HG02623 (cell line): ENCODE measurements around the gene PCCA.
"Not testable (repeated sequence)": the region's sequence is repeated elsewhere in the genome, so short reads cannot be mapped to it uniquely, and the experiment has no call there.

Experiments
- ATAC-seq: cut with Tn5 transposase; IDR thresholded peaks from one replicate; pipeline ENCODE4 v1.9.1; 2021; ENCODE audit warnings: moderate library complexity; ENCODE audit not compliant: unreplicated experiment

The PCCA gene, protein sequence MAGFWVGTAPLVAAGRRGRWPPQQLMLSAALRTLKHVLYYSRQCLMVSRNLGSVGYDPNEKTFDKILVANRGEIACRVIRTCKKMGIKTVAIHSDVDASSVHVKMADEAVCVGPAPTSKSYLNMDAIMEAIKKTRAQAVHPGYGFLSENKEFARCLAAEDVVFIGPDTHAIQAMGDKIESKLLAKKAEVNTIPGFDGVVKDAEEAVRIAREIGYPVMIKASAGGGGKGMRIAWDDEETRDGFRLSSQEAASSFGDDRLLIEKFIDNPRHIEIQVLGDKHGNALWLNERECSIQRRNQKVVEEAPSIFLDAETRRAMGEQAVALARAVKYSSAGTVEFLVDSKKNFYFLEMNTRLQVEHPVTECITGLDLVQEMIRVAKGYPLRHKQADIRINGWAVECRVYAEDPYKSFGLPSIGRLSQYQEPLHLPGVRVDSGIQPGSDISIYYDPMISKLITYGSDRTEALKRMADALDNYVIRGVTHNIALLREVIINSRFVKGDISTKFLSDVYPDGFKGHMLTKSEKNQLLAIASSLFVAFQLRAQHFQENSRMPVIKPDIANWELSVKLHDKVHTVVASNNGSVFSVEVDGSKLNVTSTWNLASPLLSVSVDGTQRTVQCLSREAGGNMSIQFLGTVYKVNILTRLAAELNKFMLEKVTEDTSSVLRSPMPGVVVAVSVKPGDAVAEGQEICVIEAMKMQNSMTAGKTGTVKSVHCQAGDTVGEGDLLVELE

GRCh38 chr13:100088644-100089464 lies at the start of gene PCCA:
Gene PCCA, plus strand, starts transcription at chr13:100089093. Its CDS starts 28 bp downstream, at chr13:100089121.
- peak; percentile 96 for ATAC-seq

DNA sequence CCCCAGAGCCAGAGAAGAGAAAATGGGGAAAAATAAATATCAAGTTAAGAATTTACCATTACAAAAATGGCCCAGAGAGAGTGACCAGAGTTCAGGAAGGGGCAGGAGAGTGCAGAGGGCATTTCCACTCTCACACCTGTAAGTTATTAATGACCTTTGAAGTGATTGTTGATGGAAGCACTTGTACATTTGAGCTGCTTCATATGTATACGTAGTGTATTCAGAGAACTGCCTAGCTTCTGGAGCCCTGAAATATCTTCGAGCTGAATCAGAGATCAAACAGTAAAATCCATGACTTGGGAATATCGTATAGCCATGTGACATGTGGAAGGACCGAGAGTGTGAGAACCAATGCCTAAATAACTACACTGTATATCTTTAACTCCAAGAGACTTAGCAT lies 49.2 kb upstream of the PCCA start:
- no peak for ATAC-seq

DNA sequence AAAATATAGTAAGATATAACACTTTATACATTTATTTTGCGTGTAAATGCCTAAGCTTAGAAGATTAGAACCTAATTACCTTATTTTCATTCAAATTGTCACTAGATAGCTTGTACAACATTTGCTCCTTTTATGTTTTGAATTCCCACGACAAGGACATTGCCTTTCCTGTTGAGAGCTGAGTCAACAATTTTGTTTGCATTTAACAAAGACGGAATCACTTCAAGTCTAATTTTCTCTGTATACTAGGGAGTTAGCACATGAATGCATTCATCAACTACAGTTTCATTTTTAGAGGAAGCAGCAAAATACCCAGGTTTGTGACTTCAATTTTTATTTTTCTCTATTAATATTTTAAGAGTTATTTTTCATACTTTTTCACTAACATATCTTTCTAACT lies 48.7 kb upstream of the PCCA start:
- ATAC-seq = no peak

- no peak for ATAC-seq
These were observed 44.0 kb upstream of the PCCA start for GRCh38 chr13:100044936-100045335.

DNA sequence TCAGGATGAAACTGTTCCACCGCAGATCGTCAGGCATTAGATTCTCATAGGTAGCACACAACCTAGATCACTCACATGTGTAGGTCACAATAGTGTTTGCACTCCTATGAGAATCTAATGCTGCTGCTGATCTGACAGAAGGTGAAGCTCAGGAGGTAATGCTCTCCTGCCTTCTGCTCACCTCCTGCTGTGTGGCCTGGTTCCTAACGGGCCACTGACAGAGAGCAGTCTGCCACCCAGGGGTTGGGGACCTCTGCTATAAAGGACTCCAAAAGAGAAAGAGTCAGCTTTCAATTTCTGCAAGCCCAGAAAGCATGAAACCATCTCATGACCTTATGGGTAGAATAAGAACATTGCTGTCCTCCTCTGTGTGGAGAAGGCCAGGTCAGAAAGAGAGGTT lies 43.5 kb upstream of the PCCA start:
- ATAC-seq = no peak

GRCh38 chr13:100051070-100051469 lies 37.8 kb upstream of the PCCA start:
- ATAC-seq = no peak

DNA sequence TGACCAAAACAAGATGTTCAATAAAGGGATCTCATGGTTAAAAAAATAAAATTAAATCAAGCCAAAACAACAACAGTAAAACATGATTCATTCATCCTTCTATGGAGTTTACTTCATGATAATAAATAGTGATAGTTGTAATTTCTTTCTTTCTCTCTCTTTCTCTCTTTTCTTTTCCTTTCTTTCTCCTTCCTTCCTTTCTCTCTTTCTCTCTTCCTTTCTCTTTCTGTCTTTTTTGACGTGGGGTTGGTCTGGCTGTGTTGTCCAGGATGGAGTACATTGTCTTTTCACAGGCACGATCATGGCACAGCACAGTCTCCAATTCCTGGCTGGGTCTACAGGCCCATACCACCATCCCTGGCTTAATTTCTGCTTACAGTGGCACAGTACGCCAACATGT lies 29.1 kb upstream of the PCCA start:
- no peak for ATAC-seq

GRCh38 chr13:100063333-100063732 lies 25.6 kb upstream of the PCCA start:
- no peak for ATAC-seq

GRCh38 chr13:100063906-100064305 lies 25.0 kb upstream of the PCCA start:
- no peak for ATAC-seq

- ATAC-seq = no peak
These were observed 20.6 kb upstream of the PCCA start for GRCh38 chr13:100068133-100068931.

GRCh38 chr13:100069278-100069677 lies 19.6 kb upstream of the PCCA start:
- no peak for ATAC-seq

GRCh38 chr13:100075700-100076587 lies 12.9 kb upstream of the PCCA start:
- no peak for ATAC-seq

GRCh38 chr13:100079003-100079402 lies 9.9 kb upstream of the PCCA start:
- ATAC-seq = not testable (repeated sequence)

- ATAC-seq = not testable (repeated sequence)
These were observed 5.5 kb upstream of the PCCA start for GRCh38 chr13:100083401-100083800.

DNA sequence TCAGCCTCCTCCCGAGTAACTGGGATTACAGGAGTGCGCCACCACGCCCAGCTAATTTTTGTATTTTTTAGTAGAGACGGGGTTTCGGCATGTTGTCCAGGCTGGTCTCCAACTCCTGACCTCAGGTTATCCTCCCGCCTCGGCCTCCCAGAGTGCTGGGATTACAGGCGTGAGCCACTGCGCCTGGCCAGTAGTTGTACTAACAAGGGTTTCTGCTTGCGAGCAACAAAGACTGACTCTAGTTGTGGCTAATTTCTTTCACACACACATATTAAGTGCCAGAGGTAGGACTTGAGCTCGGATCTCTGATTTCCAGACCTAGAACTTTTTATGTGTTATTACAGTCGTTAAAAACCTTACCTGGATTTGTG lies 635 bp upstream of the PCCA start:
- no peak for ATAC-seq

- ATAC-seq = no peak
These were observed 656 bp downstream of the PCCA start for GRCh38 chr13:100089465-100090032.

DNA sequence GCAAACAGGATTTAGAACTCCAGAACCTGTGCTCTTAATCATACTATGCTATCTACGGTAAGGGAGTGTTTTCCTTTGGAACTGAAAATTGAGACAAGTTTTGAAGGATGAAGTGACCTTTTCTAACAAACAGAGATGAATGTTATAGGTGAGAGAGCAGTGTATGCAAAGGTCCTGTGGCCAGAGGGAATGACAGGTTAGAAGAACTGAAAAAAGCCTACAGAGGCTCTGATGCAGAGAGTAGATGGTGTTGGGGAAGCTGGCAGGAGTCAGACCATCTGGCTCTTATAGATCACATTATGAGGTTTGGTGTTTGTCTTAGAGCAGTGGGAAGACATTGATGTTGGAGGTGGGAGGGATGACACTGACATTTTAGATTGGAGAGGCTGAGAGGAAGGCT lies 2.0 kb downstream of the PCCA start:
- no peak for ATAC-seq

- ATAC-seq = no peak
These were observed 2.5 kb downstream of the PCCA start for GRCh38 chr13:100091391-100091790.

DNA sequence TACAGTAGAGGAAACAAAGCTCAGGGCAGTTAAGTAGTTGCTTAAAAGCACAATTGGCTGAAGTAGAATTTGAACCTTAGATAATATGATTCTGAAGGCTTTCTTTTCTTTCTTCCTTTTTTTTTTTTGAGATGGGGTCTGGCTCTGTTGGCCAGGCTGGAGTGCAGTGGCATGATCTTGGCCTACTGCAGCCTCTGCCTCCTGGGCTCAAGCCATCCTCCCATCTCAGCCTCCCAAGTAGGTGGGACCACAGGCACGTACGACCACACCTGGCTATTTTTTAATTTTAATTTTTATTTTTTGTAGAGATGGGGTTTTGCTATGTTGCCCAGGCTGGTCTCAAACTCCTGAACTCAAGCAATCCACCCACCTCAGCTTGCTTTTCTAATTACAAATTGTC lies 3.4 kb downstream of the PCCA start:
- not testable (repeated sequence) for ATAC-seq
